ENCODE measurements around the gene RASL11B. TPM values are rescaled to one million over a fixed set of nuclear protein-coding genes. Genes with fewer than 3 reads are reported as not detected.

The RASL11B gene
- total and polyA plus RNA-seq, 2 of the 13 experiments (the other 11 are each of a cell fraction or from before 2014, with no cell fraction given): 0.07 to 0.20 TPM

DNA sequence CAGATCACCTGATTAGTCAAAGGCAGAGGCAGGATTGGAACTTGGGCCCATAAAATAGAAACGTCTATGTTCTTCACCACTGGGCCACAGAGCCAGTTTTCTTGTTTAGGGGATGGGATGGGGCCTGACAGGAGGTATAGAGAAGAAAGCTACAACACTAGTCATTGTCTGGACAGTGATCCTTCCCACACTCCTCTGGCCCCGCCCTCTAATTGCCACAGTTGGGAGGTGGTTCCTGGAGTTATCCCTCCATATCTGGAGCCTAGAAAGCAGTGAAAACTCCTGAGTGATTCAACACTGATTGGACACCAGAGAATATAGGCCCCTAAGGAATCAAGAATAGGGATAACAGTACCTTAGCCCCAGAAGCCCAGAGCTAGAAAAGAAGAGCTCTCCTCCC is 22.9 kb downstream of the RASL11B start (continued):
- TF ChIP-seq, protein P1, sequence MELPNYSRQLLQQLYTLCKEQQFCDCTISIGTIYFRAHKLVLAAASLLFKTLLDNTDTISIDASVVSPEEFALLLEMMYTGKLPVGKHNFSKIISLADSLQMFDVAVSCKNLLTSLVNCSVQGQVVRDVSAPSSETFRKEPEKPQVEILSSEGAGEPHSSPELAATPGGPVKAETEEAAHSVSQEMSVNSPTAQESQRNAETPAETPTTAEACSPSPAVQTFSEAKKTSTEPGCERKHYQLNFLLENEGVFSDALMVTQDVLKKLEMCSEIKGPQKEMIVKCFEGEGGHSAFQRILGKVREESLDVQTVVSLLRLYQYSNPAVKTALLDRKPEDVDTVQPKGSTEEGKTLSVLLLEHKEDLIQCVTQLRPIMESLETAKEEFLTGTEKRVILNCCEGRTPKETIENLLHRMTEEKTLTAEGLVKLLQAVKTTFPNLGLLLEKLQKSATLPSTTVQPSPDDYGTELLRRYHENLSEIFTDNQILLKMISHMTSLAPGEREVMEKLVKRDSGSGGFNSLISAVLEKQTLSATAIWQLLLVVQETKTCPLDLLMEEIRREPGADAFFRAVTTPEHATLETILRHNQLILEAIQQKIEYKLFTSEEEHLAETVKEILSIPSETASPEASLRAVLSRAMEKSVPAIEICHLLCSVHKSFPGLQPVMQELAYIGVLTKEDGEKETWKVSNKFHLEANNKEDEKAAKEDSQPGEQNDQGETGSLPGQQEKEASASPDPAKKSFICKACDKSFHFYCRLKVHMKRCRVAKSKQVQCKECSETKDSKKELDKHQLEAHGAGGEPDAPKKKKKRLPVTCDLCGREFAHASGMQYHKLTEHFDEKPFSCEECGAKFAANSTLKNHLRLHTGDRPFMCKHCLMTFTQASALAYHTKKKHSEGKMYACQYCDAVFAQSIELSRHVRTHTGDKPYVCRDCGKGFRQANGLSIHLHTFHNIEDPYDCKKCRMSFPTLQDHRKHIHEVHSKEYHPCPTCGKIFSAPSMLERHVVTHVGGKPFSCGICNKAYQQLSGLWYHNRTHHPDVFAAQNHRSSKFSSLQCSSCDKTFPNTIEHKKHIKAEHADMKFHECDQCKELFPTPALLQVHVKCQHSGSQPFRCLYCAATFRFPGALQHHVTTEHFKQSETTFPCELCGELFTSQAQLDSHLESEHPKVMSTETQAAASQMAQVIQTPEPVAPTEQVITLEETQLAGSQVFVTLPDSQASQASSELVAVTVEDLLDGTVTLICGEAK (IDR thresholded peaks at IDR 0.05): no peak
- TF ChIP-seq, protein P1 (CRISPR knock-in tag; IDR thresholded peaks at IDR 0.05): no peak
- TF ChIP-seq MEF2D (CRISPR knock-in tag; IDR thresholded peaks at IDR 0.05) (no peak), U2AF2 (IDR thresholded peaks at IDR 0.05; ENCODE audit: low read depth, low read length) (no peak), ZNF777 (CRISPR knock-in tag; IDR thresholded peaks at IDR 0.05) (no peak), ZNF75D (CRISPR knock-in tag; IDR thresholded peaks at IDR 0.05; ENCODE audit: borderline replicate concordance) (no peak), ZBTB4 (CRISPR knock-in tag; IDR thresholded peaks at IDR 0.05; ENCODE audit: borderline replicate concordance) (no peak), ZNF768 (CRISPR knock-in tag; IDR thresholded peaks at IDR 0.05) (no peak), POGZ (CRISPR knock-in tag; IDR thresholded peaks at IDR 0.05) (no peak), GMEB1 (CRISPR knock-in tag; IDR thresholded peaks at IDR 0.05; ENCODE audit: borderline replicate concordance) (no peak), ZNF672 (CRISPR knock-in tag; IDR thresholded peaks at IDR 0.05) (no peak)
- TF ChIP-seq, protein P2, sequence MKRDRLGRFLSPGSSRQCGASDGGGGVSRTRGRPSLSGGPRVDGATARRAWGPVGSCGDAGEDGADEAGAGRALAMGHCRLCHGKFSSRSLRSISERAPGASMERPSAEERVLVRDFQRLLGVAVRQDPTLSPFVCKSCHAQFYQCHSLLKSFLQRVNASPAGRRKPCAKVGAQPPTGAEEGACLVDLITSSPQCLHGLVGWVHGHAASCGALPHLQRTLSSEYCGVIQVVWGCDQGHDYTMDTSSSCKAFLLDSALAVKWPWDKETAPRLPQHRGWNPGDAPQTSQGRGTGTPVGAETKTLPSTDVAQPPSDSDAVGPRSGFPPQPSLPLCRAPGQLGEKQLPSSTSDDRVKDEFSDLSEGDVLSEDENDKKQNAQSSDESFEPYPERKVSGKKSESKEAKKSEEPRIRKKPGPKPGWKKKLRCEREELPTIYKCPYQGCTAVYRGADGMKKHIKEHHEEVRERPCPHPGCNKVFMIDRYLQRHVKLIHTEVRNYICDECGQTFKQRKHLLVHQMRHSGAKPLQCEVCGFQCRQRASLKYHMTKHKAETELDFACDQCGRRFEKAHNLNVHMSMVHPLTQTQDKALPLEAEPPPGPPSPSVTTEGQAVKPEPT (CRISPR knock-in tag; IDR thresholded peaks at IDR 0.05; ENCODE audit: low read depth): no peak

Measured in HepG2 (cell line).